GM21515 (cell line): ENCODE measurements around the gene HBD.

Source experiments
- ATAC-seq: cut with Tn5 transposase; IDR thresholded peaks from one replicate; pipeline ENCODE4 v1.9.1; 2021; ENCODE audit not compliant: unreplicated experiment

Gene HBD

DNA sequence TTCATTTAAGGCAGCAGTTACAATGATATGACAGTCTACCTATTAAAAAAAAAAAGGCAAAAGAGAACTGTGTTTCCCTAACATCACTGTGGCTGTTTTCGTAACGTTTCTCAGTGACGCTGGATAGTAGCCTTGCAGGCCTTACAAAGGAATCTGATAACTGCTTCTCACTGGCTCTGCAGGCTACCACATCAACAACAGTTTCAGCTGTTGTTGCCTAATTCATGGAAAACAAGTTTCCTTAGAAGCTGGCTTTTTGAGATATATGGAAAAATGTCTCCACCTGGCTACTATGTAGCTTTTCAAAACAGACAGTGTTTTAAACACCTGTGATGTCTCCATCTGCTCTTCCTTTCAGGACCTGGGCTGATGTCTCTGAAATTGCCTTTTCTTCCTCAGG, 37.6 kb downstream of the HBD start:
- no peak for ATAC-seq

DNA sequence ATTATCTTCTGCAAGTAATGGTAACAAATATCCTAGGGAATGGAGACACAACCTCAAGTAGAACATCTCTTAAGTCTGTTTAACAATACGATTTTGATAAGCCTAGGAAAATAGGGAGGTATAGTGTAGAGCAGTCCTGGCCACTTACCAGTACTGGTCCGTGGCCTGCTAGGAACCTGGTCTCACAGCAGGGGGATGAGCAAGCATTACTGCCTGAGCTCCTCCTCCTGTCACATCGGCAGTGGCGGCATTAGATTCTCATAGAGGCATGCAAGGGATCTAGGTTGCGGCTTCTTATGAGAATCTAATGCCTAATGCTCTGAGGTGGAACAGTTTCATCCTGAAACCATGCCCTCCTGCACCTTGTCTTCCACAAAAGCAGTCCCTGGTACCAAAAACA, 38.2 kb downstream of the HBD start:
- ATAC-seq, result no peak

DNA sequence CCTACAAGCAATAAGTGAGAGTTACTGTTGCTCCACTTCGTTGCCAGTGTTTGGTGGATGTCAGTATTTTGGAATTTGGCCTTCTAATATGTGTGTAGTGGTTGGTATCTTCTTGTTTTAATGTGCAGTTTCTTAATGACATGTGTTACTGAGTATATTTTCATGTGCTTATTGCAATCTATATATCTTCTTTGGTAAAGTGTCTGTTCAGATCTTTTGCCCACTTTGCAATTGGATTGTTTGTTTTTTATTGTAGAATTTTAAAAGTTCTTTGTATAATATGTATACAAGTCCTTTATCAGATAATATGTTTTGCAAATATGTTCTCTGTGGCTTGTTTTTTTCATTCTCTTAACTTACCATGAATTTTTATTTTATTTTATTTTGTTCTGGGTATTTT, 41.5 kb downstream of the HBD start:
- ATAC-seq, result no peak

DNA sequence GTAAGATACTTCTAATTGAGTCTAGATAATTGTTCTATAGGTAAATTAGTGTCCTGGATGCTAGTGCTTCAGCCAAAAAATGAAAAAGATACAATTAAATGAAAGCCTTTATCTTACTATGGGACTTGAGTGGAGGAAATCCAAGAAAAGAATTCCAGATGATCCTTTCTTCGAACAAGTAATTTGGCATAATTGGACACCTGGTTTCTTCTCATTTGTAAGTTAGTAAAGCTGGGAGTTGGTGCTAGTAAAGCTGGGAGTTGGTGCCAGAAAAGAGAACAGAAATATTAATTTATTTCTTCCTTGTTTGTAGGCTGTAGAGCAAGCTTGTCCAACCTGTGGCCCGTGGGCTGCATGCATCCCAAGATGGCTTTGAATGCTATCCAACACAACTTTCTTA, 46.1 kb downstream of the HBD start:
- ATAC-seq, result no peak
